ENCODE data around the gene CXCR6.
"Not testable (repeated sequence)": the region's sequence is repeated elsewhere in the genome, so short reads cannot be mapped to it uniquely, and the experiment has no call there.

CXCR6 gene

DNA sequence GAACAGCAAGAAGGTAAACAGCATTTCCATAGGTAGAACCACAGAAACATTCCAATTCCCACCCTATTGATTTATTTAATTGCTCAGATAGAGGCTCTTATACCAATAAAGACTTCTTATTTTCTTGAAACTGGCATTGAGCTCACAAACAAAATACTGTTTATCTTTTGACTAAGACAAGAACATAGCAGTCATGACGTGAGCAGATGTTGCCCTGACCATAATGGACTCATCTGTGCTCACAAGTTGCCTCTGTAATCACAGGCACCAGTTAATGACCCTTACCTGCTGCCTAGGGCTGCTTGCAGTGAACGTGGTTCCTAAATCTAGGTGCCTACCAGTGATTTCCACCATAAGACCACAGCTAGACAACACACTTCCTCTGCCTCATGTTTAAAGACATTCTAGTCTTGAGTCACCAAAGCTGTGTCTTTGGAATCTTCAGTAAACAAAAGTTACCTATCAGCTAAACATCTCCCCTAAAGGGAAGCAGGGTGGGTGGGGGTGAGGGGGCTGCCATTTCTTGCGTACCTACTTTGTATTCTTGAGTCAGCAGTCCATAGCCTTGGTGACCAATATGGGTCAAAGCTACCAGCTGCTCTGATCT is 50.3 kb downstream of the CXCR6 start:
- no peaks in the 10 kb centered on the region for H3K36me3 ChIP-seq (replicated peaks; ENCODE audit: insufficient read depth, low read length)
- H3K4me2 ChIP-seq (ENCODE audit: low read depth, low read length): no peak overlapping the region
- H3K79me2 ChIP-seq (ENCODE audit: low read length): no peaks in the 10 kb centered on the region
- H2AFZ ChIP-seq (ENCODE audit: low read length): no peak overlapping the region
- H3K9me2 ChIP-seq (replicated peaks; ENCODE audit: insufficient read depth, low read length): no peaks in the 10 kb centered on the region
- no peaks in the 10 kb centered on the region for H3K27me3 ChIP-seq (replicated peaks; ENCODE audit: insufficient read depth, low read length)
- no peaks in the 10 kb centered on the region for H3K9me3 ChIP-seq (replicated peaks; ENCODE audit: insufficient read depth, low read length)
- no peak overlapping the region for H3K9ac ChIP-seq (ENCODE audit: low read length)
- DNase-seq: no peak
- no peak for TF ChIP-seq EZH2phosphoT487 (IDR thresholded peaks at IDR 0.05; ENCODE audit: low read length)
- H3K27ac ChIP-seq (ENCODE audit: low read length): no peak overlapping the region
- peaks cover 15% of the 10 kb centered on the region for H3K4me1 ChIP-seq (ENCODE audit: low read length)
- H3K4me3 ChIP-seq (ENCODE audit: low read length): no peak overlapping the region
- no peaks in the 10 kb centered on the region for H4K20me1 ChIP-seq (ENCODE audit: insufficient read depth, low read length)
- H3F3A ChIP-seq (ENCODE audit: insufficient read depth, low read length): no peaks in the 10 kb centered on the region

DNA sequence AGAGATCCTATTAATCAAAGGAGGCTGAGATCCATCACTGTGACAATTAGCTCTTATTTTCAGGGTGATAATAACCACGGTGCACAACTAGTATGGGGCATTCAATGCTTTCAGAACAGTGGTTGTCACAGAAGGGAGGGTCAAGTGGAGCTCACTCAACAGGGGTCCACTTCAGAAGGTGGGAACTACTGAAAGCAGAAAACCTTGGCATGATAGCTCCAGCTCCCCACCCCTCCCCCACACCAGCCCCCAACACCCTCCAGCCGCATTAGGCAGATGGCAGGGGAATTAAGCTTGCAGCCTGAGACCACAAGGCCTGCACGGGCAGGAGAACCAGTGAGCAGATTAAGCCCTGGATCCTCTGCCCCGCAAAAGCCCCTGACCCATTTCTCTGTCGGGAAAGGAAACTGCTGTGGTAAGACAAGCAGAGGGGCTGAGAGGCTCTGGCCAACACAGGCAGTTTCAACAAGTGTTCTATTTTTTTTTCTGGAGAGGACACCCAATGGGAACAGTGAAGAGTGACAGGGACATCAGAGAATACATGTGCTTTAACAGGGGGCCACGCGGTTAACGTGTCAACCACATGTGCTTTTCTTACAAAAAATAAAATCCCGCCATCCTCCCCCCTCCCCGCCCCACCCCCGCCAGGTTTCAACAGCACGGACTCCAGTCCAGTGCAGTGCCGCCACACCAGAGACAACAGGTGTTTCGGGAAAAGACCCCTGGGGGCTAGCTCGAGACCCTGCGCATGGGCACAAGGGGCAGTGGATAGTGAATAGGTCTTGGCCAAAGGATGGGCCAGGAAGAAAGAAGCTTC is 51.4 kb downstream of the CXCR6 start:
- Histone ChIP-seq H3K4me1 (ENCODE audit: low read length) (peaks cover 15% of the 10 kb centered on the region), H3K4me2 (ENCODE audit: low read depth, low read length) (peak overlapping the region; percentile 88), H3K9ac (ENCODE audit: low read length) (peak overlapping the region; percentile 68; the same call in 1 of the 2 replicates), H3K27ac (ENCODE audit: low read length) (no peak overlapping the region), H4K20me1 (ENCODE audit: insufficient read depth, low read length) (no peaks in the 10 kb centered on the region), H3K9me2 (replicated peaks; ENCODE audit: insufficient read depth, low read length) (no peaks in the 10 kb centered on the region), H3F3A (ENCODE audit: insufficient read depth, low read length) (no peaks in the 10 kb centered on the region), H3K79me2 (ENCODE audit: low read length) (no peaks in the 10 kb centered on the region), H3K36me3 (replicated peaks; ENCODE audit: insufficient read depth, low read length) (no peaks in the 10 kb centered on the region), H3K4me3 (ENCODE audit: low read length) (peak overlapping the region; percentile 78), H2AFZ (ENCODE audit: low read length) (peak overlapping the region; percentile 99), H3K27me3 (replicated peaks; ENCODE audit: insufficient read depth, low read length) (no peaks in the 10 kb centered on the region), H3K9me3 (replicated peaks; ENCODE audit: insufficient read depth, low read length) (no peaks in the 10 kb centered on the region)
- DNase-seq: no peak
- TF ChIP-seq, protein P1, sequence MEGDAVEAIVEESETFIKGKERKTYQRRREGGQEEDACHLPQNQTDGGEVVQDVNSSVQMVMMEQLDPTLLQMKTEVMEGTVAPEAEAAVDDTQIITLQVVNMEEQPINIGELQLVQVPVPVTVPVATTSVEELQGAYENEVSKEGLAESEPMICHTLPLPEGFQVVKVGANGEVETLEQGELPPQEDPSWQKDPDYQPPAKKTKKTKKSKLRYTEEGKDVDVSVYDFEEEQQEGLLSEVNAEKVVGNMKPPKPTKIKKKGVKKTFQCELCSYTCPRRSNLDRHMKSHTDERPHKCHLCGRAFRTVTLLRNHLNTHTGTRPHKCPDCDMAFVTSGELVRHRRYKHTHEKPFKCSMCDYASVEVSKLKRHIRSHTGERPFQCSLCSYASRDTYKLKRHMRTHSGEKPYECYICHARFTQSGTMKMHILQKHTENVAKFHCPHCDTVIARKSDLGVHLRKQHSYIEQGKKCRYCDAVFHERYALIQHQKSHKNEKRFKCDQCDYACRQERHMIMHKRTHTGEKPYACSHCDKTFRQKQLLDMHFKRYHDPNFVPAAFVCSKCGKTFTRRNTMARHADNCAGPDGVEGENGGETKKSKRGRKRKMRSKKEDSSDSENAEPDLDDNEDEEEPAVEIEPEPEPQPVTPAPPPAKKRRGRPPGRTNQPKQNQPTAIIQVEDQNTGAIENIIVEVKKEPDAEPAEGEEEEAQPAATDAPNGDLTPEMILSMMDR (IDR thresholded peaks at IDR 0.05; ENCODE audit: low read length): no peak
- TF ChIP-seq EZH2 (optimal IDR thresholded peaks at IDR 0.05; ENCODE audit: low read depth, low read length): no peak
- no peak for TF ChIP-seq EZH2phosphoT487 (IDR thresholded peaks at IDR 0.05; ENCODE audit: low read length)

DNA sequence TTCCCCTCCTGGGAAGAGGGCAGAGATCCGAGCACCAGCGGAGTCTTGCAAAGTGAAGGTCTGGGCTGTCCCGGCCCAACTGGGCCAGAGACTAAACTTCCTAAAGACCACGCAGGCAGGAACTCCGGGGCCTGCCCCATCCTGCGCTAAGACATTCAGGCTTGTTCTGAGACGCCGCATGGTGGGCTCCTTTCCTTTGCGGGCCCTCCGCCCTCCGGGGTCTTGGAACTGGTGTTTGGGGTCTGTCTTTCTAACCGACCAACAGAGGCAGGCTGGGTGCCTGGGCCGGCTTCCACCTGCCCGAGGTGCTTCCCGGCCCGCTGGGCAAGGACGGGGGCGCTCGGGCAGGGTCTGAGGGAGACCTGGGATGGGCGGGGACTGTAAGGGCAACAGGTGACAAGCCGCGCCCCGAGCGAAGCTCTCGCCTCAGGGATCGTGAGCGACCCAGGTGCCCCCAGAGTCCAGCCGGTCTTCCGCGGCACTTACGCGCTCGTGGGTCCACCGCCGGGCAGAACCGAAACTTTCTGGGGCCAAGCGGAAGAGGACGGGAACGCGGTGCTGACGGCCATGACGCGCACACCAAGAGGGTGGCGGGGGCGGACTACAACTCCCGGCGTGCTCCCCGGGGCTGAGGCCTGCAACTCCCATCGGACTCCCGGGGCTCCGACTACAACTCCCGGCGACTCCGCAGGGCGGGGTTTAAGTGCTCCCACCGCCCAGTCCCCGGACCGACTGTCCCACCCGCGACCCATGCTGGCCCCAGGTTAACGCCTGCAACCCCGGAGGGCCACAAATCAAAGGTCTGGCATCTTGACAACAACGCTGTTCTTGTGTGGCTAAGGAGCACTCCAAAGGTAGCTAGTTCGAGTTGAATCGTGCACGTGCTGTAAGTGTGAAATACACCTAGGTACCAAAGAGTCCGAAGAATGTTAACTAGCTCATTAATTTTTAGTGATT is 52.2 kb downstream of the CXCR6 start, which contains the start of gene FYCO1:
FYCO1 (minus strand) TSS at position 589 of the 957 bp plus-strand sequence. CDS start 10,914 bp downstream, outside the sequence.
- Histone ChIP-seq H3F3A (ENCODE audit: insufficient read depth, low read length) (no peaks in the 10 kb centered on the region), H3K4me3 (ENCODE audit: low read length) (peak within 1 kb of the TSS; percentile 78), H3K4me1 (ENCODE audit: low read length) (peaks cover 15% of the 10 kb centered on the region), H3K79me2 (ENCODE audit: low read length) (no peaks in the 10 kb centered on the region), H3K36me3 (replicated peaks; ENCODE audit: insufficient read depth, low read length) (no peaks in the 10 kb centered on the region), H3K4me2 (ENCODE audit: low read depth, low read length) (peak within 1 kb of the TSS; percentile 88), H3K9ac (ENCODE audit: low read length) (peak within 1 kb of the TSS; percentile 68), H3K27me3 (replicated peaks; ENCODE audit: insufficient read depth, low read length) (no peaks in the 10 kb centered on the region), H2AFZ (ENCODE audit: low read length) (peak within 1 kb of the TSS; percentile 99), H3K27ac (ENCODE audit: low read length) (peak within 1 kb of the TSS; percentile 33; the same call in 1 of the 2 replicates), H3K9me2 (replicated peaks; ENCODE audit: insufficient read depth, low read length) (no peaks in the 10 kb centered on the region), H4K20me1 (ENCODE audit: insufficient read depth, low read length) (no peaks in the 10 kb centered on the region), H3K9me3 (replicated peaks; ENCODE audit: insufficient read depth, low read length) (no peaks in the 10 kb centered on the region)
- DNase-seq: peak; percentile 83
- TF ChIP-seq EZH2phosphoT487 (IDR thresholded peaks at IDR 0.05; ENCODE audit: low read length): no peak
- TF ChIP-seq, protein P1 (IDR thresholded peaks at IDR 0.05; ENCODE audit: low read length): no peak
- TF ChIP-seq EZH2 (optimal IDR thresholded peaks at IDR 0.05; ENCODE audit: low read depth, low read length): no peak

DNA sequence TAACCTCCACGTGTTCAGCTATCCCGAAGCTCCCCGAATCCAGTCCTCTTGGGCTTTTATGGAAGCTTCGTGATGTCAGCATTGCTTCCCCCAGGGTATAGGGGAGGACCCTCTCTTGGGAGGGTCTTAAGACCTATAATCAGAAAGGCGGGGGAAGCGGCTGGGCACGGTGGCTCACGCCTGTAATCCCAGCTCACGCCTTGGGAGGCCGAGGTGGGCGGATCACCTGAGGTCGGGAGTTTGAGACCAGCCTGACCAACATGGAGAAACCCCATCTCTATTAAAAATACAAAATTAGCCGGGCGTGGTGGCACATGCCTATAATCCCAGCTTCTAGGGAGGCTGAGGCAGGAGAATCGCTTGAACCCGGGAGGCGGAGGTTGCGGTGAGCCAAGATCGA is 54.2 kb downstream of the CXCR6 start:
- not testable (repeated sequence) for H3K27ac ChIP-seq (ENCODE audit: low read length)

More for the DNA sequence above, 54.2 kb downstream of the CXCR6 start:
- not testable (repeated sequence) for H3K4me2 ChIP-seq (ENCODE audit: low read depth, low read length); H2AFZ ChIP-seq (ENCODE audit: low read length); H3F3A ChIP-seq (ENCODE audit: insufficient read depth, low read length); H3K27me3 ChIP-seq (replicated peaks; ENCODE audit: insufficient read depth, low read length); H3K9me3 ChIP-seq (replicated peaks; ENCODE audit: insufficient read depth, low read length); DNase-seq; H3K79me2 ChIP-seq (ENCODE audit: low read length); H3K36me3 ChIP-seq (replicated peaks; ENCODE audit: insufficient read depth, low read length); H3K9ac ChIP-seq (ENCODE audit: low read length); H3K4me3 ChIP-seq (ENCODE audit: low read length); H4K20me1 ChIP-seq (ENCODE audit: insufficient read depth, low read length); H3K9me2 ChIP-seq (replicated peaks; ENCODE audit: insufficient read depth, low read length)
- peaks cover 14% of the 10 kb centered on the region for H3K4me1 ChIP-seq (ENCODE audit: low read length)
